Fibroblast of lung (primary cell): ENCODE measurements around the gene NT5DC3.

Source experiments
- CTCF ChIP-seq, 2 donors: IDR thresholded peaks in 1 of 2; conservative IDR thresholded peaks in 1 of 2; 1 replicate in 1 of 2; 2 replicates in 1 of 2; pipeline ENCODE4 v1.5.1; 2011 to 2012; ENCODE audit warnings: low read length in 2 of 2, control low read depth in 1 of 2, inconsistent platforms in 1 of 2, low read depth in 1 of 2, mild to moderate bottlenecking in 1 of 2
- EZH2 ChIP-seq: IDR thresholded peaks from 2 replicates; pipeline ENCODE4 v1.5.1; 2012; ENCODE audit warnings: low read length, control low read depth, mild to moderate bottlenecking; ENCODE audit errors: missing control alignments

- no peak for TF ChIP-seq CTCF (conservative IDR thresholded peaks at IDR 0.05 in 1 of 2, IDR thresholded peaks at IDR 0.05 in 1 of 2; ENCODE audit: low read depth in 1 of 2, low read length in 2 of 2)
- TF ChIP-seq EZH2, result no peak
Observed at GRCh38 chr12:103802586-103802886, 38.5 kb downstream of the NT5DC3 start.
